Liver (tissue), 3 donors: ENCODE data around the gene TMEM163.

Source experiments
- FOXA1 ChIP-seq: IDR thresholded peaks from 2 replicates; pipeline ENCODE4 v1.6.1; 2016; ENCODE audit warnings: antibody characterized with exemption
- GABPA ChIP-seq, 2 donors: IDR thresholded peaks in 1 of 2; conservative IDR thresholded peaks in 1 of 2; 2 replicates each; pipeline ENCODE4 v1.6.1; 2016; ENCODE audit warnings: antibody characterized with exemption in 2 of 2, mild to moderate bottlenecking in 1 of 2, moderate library complexity in 1 of 2
- HNF4A ChIP-seq, 2 donors: conservative IDR thresholded peaks; 2 replicates each; pipeline ENCODE4 v1.6.1; 2016; ENCODE audit warnings: antibody characterized with exemption in 2 of 2, mild to moderate bottlenecking in 2 of 2
- HNF4G ChIP-seq: IDR thresholded peaks from 2 replicates; pipeline ENCODE4 v1.6.1; 2016; ENCODE audit warnings: antibody characterized with exemption
- NR2F2 ChIP-seq: IDR thresholded peaks from 2 replicates; pipeline ENCODE4 v1.6.1; 2016; ENCODE audit warnings: antibody characterized with exemption
- RAD21 ChIP-seq, 2 donors: IDR thresholded peaks; 2 replicates each; pipeline ENCODE4 v1.6.1; 2016; ENCODE audit warnings: antibody characterized with exemption in 2 of 2, mild to moderate bottlenecking in 2 of 2
- RXRA ChIP-seq, 2 donors: IDR thresholded peaks; 2 replicates each; pipeline ENCODE4 v1.6.1; 2017 to 2018; ENCODE audit warnings: antibody characterized with exemption in 2 of 2, mild to moderate bottlenecking in 1 of 2
- TAF1 ChIP-seq: conservative IDR thresholded peaks from 2 replicates; pipeline ENCODE4 v1.6.1; 2016; ENCODE audit warnings: antibody characterized with exemption, mild to moderate bottlenecking
- YY1 ChIP-seq: IDR thresholded peaks from 2 replicates; pipeline ENCODE4 v1.6.1; 2016; ENCODE audit warnings: antibody characterized with exemption, mild to moderate bottlenecking
- TF ChIP-seq, protein P1 (sequence below): fragments of 150-350 bp; IDR thresholded peaks from 2 replicates; pipeline ENCODE4 v1.5.1; 2017; ENCODE audit warnings: improper control_type of control experiment, low read depth, low read length; ENCODE audit not compliant: missing input control
- TF ChIP-seq, protein P2 (sequence below): IDR thresholded peaks from 2 replicates; pipeline ENCODE4 v1.6.1; 2016; ENCODE audit warnings: antibody characterized with exemption
- TF ChIP-seq, protein P3 (sequence below): IDR thresholded peaks from 2 replicates; pipeline ENCODE4 v1.6.1; 2016; ENCODE audit warnings: antibody characterized with exemption
- donor health status: healthy.
- donor health status: healthy.

- TF ChIP-seq, protein P1, sequence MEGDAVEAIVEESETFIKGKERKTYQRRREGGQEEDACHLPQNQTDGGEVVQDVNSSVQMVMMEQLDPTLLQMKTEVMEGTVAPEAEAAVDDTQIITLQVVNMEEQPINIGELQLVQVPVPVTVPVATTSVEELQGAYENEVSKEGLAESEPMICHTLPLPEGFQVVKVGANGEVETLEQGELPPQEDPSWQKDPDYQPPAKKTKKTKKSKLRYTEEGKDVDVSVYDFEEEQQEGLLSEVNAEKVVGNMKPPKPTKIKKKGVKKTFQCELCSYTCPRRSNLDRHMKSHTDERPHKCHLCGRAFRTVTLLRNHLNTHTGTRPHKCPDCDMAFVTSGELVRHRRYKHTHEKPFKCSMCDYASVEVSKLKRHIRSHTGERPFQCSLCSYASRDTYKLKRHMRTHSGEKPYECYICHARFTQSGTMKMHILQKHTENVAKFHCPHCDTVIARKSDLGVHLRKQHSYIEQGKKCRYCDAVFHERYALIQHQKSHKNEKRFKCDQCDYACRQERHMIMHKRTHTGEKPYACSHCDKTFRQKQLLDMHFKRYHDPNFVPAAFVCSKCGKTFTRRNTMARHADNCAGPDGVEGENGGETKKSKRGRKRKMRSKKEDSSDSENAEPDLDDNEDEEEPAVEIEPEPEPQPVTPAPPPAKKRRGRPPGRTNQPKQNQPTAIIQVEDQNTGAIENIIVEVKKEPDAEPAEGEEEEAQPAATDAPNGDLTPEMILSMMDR = no peak
- no peak for TF ChIP-seq HNF4A (conservative IDR thresholded peaks at IDR 0.05)
- TF ChIP-seq, protein P2, sequence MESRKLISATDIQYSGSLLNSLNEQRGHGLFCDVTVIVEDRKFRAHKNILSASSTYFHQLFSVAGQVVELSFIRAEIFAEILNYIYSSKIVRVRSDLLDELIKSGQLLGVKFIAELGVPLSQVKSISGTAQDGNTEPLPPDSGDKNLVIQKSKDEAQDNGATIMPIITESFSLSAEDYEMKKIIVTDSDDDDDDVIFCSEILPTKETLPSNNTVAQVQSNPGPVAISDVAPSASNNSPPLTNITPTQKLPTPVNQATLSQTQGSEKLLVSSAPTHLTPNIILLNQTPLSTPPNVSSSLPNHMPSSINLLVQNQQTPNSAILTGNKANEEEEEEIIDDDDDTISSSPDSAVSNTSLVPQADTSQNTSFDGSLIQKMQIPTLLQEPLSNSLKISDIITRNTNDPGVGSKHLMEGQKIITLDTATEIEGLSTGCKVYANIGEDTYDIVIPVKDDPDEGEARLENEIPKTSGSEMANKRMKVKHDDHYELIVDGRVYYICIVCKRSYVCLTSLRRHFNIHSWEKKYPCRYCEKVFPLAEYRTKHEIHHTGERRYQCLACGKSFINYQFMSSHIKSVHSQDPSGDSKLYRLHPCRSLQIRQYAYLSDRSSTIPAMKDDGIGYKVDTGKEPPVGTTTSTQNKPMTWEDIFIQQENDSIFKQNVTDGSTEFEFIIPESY = no peak
- no peak for TF ChIP-seq RAD21 (IDR thresholded peaks at IDR 0.05)
- no peak for TF ChIP-seq HNF4G
- TF ChIP-seq, protein P3, sequence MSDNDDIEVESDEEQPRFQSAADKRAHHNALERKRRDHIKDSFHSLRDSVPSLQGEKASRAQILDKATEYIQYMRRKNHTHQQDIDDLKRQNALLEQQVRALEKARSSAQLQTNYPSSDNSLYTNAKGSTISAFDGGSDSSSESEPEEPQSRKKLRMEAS = no peak
- no peak for TF ChIP-seq GABPA (IDR thresholded peaks at IDR 0.05 in 1 of 2, conservative IDR thresholded peaks at IDR 0.05 in 1 of 2)
- no peak for TF ChIP-seq TAF1
- no peak for TF ChIP-seq RXRA (IDR thresholded peaks at IDR 0.05)
- TF ChIP-seq YY1 = no peak
- no peak for TF ChIP-seq NR2F2
- no peak for TF ChIP-seq FOXA1
Measured at GRCh38 chr2:134555411-134555810, 163.4 kb downstream of the TMEM163 start.
